ENCODE results near the gene AATF.

- TF ChIP-seq CTCF (IDR thresholded peaks at IDR 0.05 in 8 of 11, conservative IDR thresholded peaks at IDR 0.05 in 3 of 11): no peak
- no peak for TF ChIP-seq POLR2A (IDR thresholded peaks at IDR 0.05)
- no peak for TF ChIP-seq POLR2AphosphoS5 (IDR thresholded peaks at IDR 0.05)
Observed at GRCh38 chr17:37096071-37096470, 147.3 kb downstream of the AATF start.
